ENCODE measurements around the gene DOCK2.
"Not testable (repeated sequence)": the region's sequence is repeated elsewhere in the genome, so short reads cannot be mapped to it uniquely, and the experiment has no call there.

Gene DOCK2

GRCh38 chr5:169765176-169765996 lies 128.3 kb downstream of the DOCK2 start:
- Histone ChIP-seq H3K36me3 (ENCODE audit: insufficient read depth, low read length) (no peaks in the 10 kb centered on the region), H3K9ac (ENCODE audit: insufficient read length) (no peak overlapping the region), H3K4me3 (no peak overlapping the region), H3K9me3 (ENCODE audit: low read depth, low read length) (no peaks in the 10 kb centered on the region), H3K27ac (no peak overlapping the region)
- DNase-seq (ENCODE audit: low read depth, low spot score), result no peak
- no peak for TF ChIP-seq FOXP2 (optimal IDR thresholded peaks at IDR 0.05; ENCODE audit: control extremely low read depth, extremely low read length, insufficient read depth)

- not testable (repeated sequence) for H3K36me3 ChIP-seq (ENCODE audit: insufficient read depth, low read length); H3K9ac ChIP-seq (ENCODE audit: insufficient read length); H3K27ac ChIP-seq; DNase-seq (ENCODE audit: low read depth, low spot score); H3K9me3 ChIP-seq (ENCODE audit: low read depth, low read length); H3K4me3 ChIP-seq
These were observed 129.9 kb downstream of the DOCK2 start for GRCh38 chr5:169766943-169767342.

GRCh38 chr5:169767938-169768337 lies 130.9 kb downstream of the DOCK2 start:
- Histone ChIP-seq H3K27ac (no peak overlapping the region), H3K9ac (ENCODE audit: insufficient read length) (no peak overlapping the region), H3K36me3 (ENCODE audit: insufficient read depth, low read length) (no peaks in the 10 kb centered on the region), H3K4me3 (no peak overlapping the region), H3K9me3 (ENCODE audit: low read depth, low read length) (no peaks in the 10 kb centered on the region)
- no peak for DNase-seq (ENCODE audit: low read depth, low spot score)
- TF ChIP-seq POLR2AphosphoS5 (IDR thresholded peaks at IDR 0.05; ENCODE audit: borderline replicate concordance, low read depth, low read length) (no peak), FOXP2 (optimal IDR thresholded peaks at IDR 0.05; ENCODE audit: control extremely low read depth, extremely low read length, insufficient read depth) (no peak), EZH2 (IDR thresholded peaks at IDR 0.05) (no peak)

- TF ChIP-seq POLR2AphosphoS5 (IDR thresholded peaks at IDR 0.05; ENCODE audit: borderline replicate concordance, low read depth, low read length) (no peak), EZH2 (IDR thresholded peaks at IDR 0.05) (no peak), FOXP2 (optimal IDR thresholded peaks at IDR 0.05; ENCODE audit: control extremely low read depth, extremely low read length, insufficient read depth) (no peak)
- no peaks in the 10 kb centered on the region for H3K9me3 ChIP-seq (ENCODE audit: low read depth, low read length)
- no peak overlapping the region for H3K27ac ChIP-seq
- H3K4me3 ChIP-seq, result no peak overlapping the region
- H3K9ac ChIP-seq (ENCODE audit: insufficient read length), result no peak overlapping the region
- no peak for DNase-seq (ENCODE audit: low read depth, low spot score)
- H3K36me3 ChIP-seq (ENCODE audit: insufficient read depth, low read length), result no peaks in the 10 kb centered on the region
These were observed 131.3 kb downstream of the DOCK2 start for GRCh38 chr5:169768416-169768815.

- H3K9ac ChIP-seq (ENCODE audit: insufficient read length), result no peak overlapping the region
- DNase-seq (ENCODE audit: low read depth, low spot score), result no peak
- H3K4me3 ChIP-seq, result no peak overlapping the region
- H3K36me3 ChIP-seq (ENCODE audit: insufficient read depth, low read length), result no peaks in the 10 kb centered on the region
- H3K27ac ChIP-seq, result no peak overlapping the region
- TF ChIP-seq POLR2AphosphoS5 (IDR thresholded peaks at IDR 0.05; ENCODE audit: borderline replicate concordance, low read depth, low read length) (no peak), FOXP2 (optimal IDR thresholded peaks at IDR 0.05; ENCODE audit: control extremely low read depth, extremely low read length, insufficient read depth) (no peak), EZH2 (IDR thresholded peaks at IDR 0.05) (no peak)
- H3K9me3 ChIP-seq (ENCODE audit: low read depth, low read length), result no peaks in the 10 kb centered on the region
These were observed 133.0 kb downstream of the DOCK2 start for GRCh38 chr5:169770109-169770508.

- no peak overlapping the region for H3K27ac ChIP-seq
- H3K9me3 ChIP-seq (ENCODE audit: low read depth, low read length), result no peaks in the 10 kb centered on the region
- no peak for TF ChIP-seq EZH2 (IDR thresholded peaks at IDR 0.05)
- H3K4me3 ChIP-seq, result no peak overlapping the region
- DNase-seq (ENCODE audit: low read depth, low spot score), result no peak
- H3K36me3 ChIP-seq (ENCODE audit: insufficient read depth, low read length), result no peaks in the 10 kb centered on the region
- H3K9ac ChIP-seq (ENCODE audit: insufficient read length), result no peak overlapping the region
These were observed 135.2 kb downstream of the DOCK2 start for GRCh38 chr5:169772256-169772655.

- Histone ChIP-seq H3K9me3 (ENCODE audit: low read depth, low read length) (no peaks in the 10 kb centered on the region), H3K4me3 (no peak overlapping the region), H3K27ac (no peak overlapping the region), H3K36me3 (ENCODE audit: insufficient read depth, low read length) (no peaks in the 10 kb centered on the region), H3K9ac (ENCODE audit: insufficient read length) (no peak overlapping the region)
- DNase-seq (ENCODE audit: low read depth, low spot score), result no peak
- TF ChIP-seq FOXP2 (optimal IDR thresholded peaks at IDR 0.05; ENCODE audit: control extremely low read depth, extremely low read length, insufficient read depth), result no peak
- no peak for TF ChIP-seq POLR2AphosphoS5 (IDR thresholded peaks at IDR 0.05; ENCODE audit: borderline replicate concordance, low read depth, low read length)
- TF ChIP-seq EZH2 (IDR thresholded peaks at IDR 0.05), result no peak
These were observed 135.6 kb downstream of the DOCK2 start for GRCh38 chr5:169772688-169773087.

- H3K36me3 ChIP-seq (ENCODE audit: insufficient read depth, low read length), result no peaks in the 10 kb centered on the region
- no peak overlapping the region for H3K27ac ChIP-seq
- TF ChIP-seq FOXP2 (optimal IDR thresholded peaks at IDR 0.05; ENCODE audit: control extremely low read depth, extremely low read length, insufficient read depth), result no peak
- no peak for TF ChIP-seq POLR2AphosphoS5 (IDR thresholded peaks at IDR 0.05; ENCODE audit: borderline replicate concordance, low read depth, low read length)
- TF ChIP-seq EZH2 (IDR thresholded peaks at IDR 0.05), result no peak
- no peak overlapping the region for H3K9ac ChIP-seq (ENCODE audit: insufficient read length)
- no peak overlapping the region for H3K4me3 ChIP-seq
- H3K9me3 ChIP-seq (ENCODE audit: low read depth, low read length), result no peaks in the 10 kb centered on the region
- DNase-seq (ENCODE audit: low read depth, low spot score), result no peak
These were observed 140.1 kb downstream of the DOCK2 start for GRCh38 chr5:169777159-169777558.
